K562 (cell line): ENCODE measurements around the gene SLC6A4. TPM values are rescaled to one million over a fixed set of nuclear protein-coding genes. Genes with fewer than 3 reads are reported as not detected.

Experiments used
- ATAC-seq: fragments of 200-7000 bp; cut with Tn5 transposase; 3 replicates; pipeline ENCODE4 v1.9.1; 2020; ENCODE audit warnings: moderate library complexity
- BruUV-seq: library from RNA; stranded (reverse); fragments of 400-500 nt; replicated peaks from 2 replicates; lab custom pipeline; 2021; lab: Mats Ljungman, UMichigan
- CTCF ChIA-PET: fragments of 300-600 bp; formaldehyde crosslinking; extraction: SDS; loops from one replicate; lab custom pipeline; 2021; ENCODE audit warnings: low intra/inter-chr PET ratio; lab: Yijun Ruan, JAX
- POLR2A ChIA-PET: fragments of 300-600, 350-650 bp; sonication (Branson Sonifier 250); formaldehyde crosslinking; extraction: SDS; loops from one replicate; lab custom pipeline; 2021; ENCODE audit warnings: antibody characterized with exemption, inconsistent platforms; lab: Yijun Ruan, JAX
- DNase-seq, 4 experiments: peaks; one replicate each; pipeline versions ENCODE4 v3.0.0 to v3.0.0-alpha.2; 2011 to 2018; ENCODE audit warnings: low spot score in 3 of 4, mixed read lengths in 3 of 4; ENCODE audit errors: extremely low read depth in 1 of 4
- FAIRE-seq: peaks from 2 replicates; lab custom pipeline; 2011; peaks lifted over from hg19 to GRCh38; lab: Jason Lieb, UNC
- H2AFZ ChIP-seq: 2 replicates; pipeline ENCODE4 v1.6.0; 2011; ENCODE audit warnings: low read depth, low read length, control low read depth, inconsistent platforms
- H3K27ac ChIP-seq: fragments of 200-600 bp; 3 replicates; pipeline ENCODE4 v1.8.0; 2011; ENCODE audit warnings: low read depth, mild to moderate bottlenecking, control low read depth, inconsistent platforms, low read length, moderate library complexity, mixed read lengths; ENCODE audit errors: extremely low read depth
- H3K27me3 ChIP-seq, 2 experiments: fragments of 300-600 bp in 1 of 2; 2 replicates in 1 of 2; 3 replicates in 1 of 2; pipeline versions ENCODE4 v1.6.0 to v1.8.0; 2011; ENCODE audit warnings: inconsistent platforms in 2 of 2, low read length in 2 of 2, mild to moderate bottlenecking in 1 of 2, mixed read lengths in 1 of 2, moderate library complexity in 1 of 2; ENCODE audit not compliant: control insufficient read depth in 2 of 2, insufficient read depth in 2 of 2
- H3K36me3 ChIP-seq: fragments of 300-600 bp; 3 replicates; pipeline ENCODE4 v1.8.0; 2011; ENCODE audit warnings: mild to moderate bottlenecking, low read length, inconsistent platforms; ENCODE audit not compliant: control insufficient read depth, insufficient read depth
- H3K4me1 ChIP-seq, 2 experiments: fragments of 200-600 bp in 1 of 2; replicated peaks in 1 of 2; 2 replicates in 1 of 2; 3 replicates in 1 of 2; pipeline versions ENCODE4 v1.5.1 to v1.8.0; 2011; ENCODE audit warnings: inconsistent platforms in 2 of 2, low read length in 2 of 2, mild to moderate bottlenecking in 1 of 2, mixed read lengths in 1 of 2, moderate library complexity in 1 of 2; ENCODE audit not compliant: control insufficient read depth in 2 of 2, insufficient read depth in 2 of 2
- H3K4me2 ChIP-seq: 2 replicates; pipeline ENCODE4 v1.6.1; 2011; ENCODE audit warnings: low read length, control low read depth, inconsistent platforms, mixed read lengths; ENCODE audit not compliant: insufficient read depth
- H3K4me3 ChIP-seq: fragments of 200-600 bp; sonication (generic), shearing (Covaris generic); 2 replicates; pipeline ENCODE4 v1.5.1; 2016; ENCODE audit warnings: control low read depth, inconsistent platforms
- H3K79me2 ChIP-seq: fragments of 200-600 bp; 3 replicates; pipeline ENCODE4 v1.8.0; 2011; ENCODE audit warnings: low read length, inconsistent platforms; ENCODE audit not compliant: control insufficient read depth, insufficient read depth
- H3K9ac ChIP-seq, 2 experiments: 2 replicates each; pipeline versions ENCODE4 v1.6.0 to v1.6.1; 2011; ENCODE audit warnings: low read depth in 2 of 2, low read length in 2 of 2, control low read depth in 1 of 2, inconsistent platforms in 1 of 2, mild to moderate bottlenecking in 1 of 2, mixed read lengths in 1 of 2; ENCODE audit not compliant: insufficient read depth in 1 of 2
- H3K9me1 ChIP-seq: one replicate; pipeline ENCODE4 v1.6.0; 2011; ENCODE audit warnings: inconsistent platforms, mild to moderate bottlenecking, low read length, moderate library complexity; ENCODE audit not compliant: control insufficient read depth, insufficient read depth
- H3K9me3 ChIP-seq: replicated peaks from 2 replicates; pipeline ENCODE4 v1.5.1; 2011; ENCODE audit warnings: low read depth, low read length, inconsistent platforms; ENCODE audit not compliant: control insufficient read depth, insufficient read depth
- H4K20me1 ChIP-seq: replicated peaks from 2 replicates; pipeline ENCODE4 v1.6.1; 2011; ENCODE audit warnings: low read length, inconsistent platforms, mixed read lengths; ENCODE audit not compliant: control insufficient read depth, insufficient read depth
- BACH1 ChIP-seq: fragments of 200-800 bp; sonication (Bioruptor generic); IDR thresholded peaks from 2 replicates; pipeline ENCODE4 v1.6.1; 2016; ENCODE audit warnings: missing genetic modification characterization, missing compliant biosample characterization
- ETV1 ChIP-seq: fragments of 450-650 bp; conservative IDR thresholded peaks from 2 replicates; pipeline ENCODE4 v1.6.1; 2016; ENCODE audit warnings: missing genetic modification characterization, control low read depth, low read depth, missing compliant biosample characterization
- HCFC1 ChIP-seq: IDR thresholded peaks from 2 replicates; pipeline ENCODE4 v1.6.1; 2012; ENCODE audit warnings: low read depth, low read length, improper control_type of control experiment
- ILF3 ChIP-seq: fragments of 450-650 bp; IDR thresholded peaks from 2 replicates; pipeline ENCODE4 v1.6.1; 2018; ENCODE audit warnings: antibody characterized with exemption, mild to moderate bottlenecking, moderate library complexity, borderline replicate concordance
- MTA2 ChIP-seq: fragments of 450-650 bp; IDR thresholded peaks from 2 replicates; pipeline ENCODE4 v1.6.1; 2016; ENCODE audit warnings: low read depth
- MYBL2 ChIP-seq, 2 experiments: fragments of 450-650 bp in 1 of 2; sonication (generic) in 1 of 2; formaldehyde crosslinking in 1 of 2; IDR thresholded peaks; 2 replicates each; pipeline versions ENCODE4 v1.6.1 to v1.8.1; 2017 to 2022; ENCODE audit warnings: borderline replicate concordance in 1 of 2, inconsistent platforms in 1 of 2, low read depth in 1 of 2, mild to moderate bottlenecking in 1 of 2, missing genetic modification reagents in 1 of 2, moderate library complexity in 1 of 2
- NFE2L1 ChIP-seq: fragments of 450-650 bp; IDR thresholded peaks from 2 replicates; pipeline ENCODE4 v1.6.1; 2016; ENCODE audit warnings: missing genetic modification characterization, low read depth, mild to moderate bottlenecking, missing compliant biosample characterization, moderate library complexity, borderline replicate concordance
- SMAD1 ChIP-seq: fragments of 150-350 bp; IDR thresholded peaks from 2 replicates; pipeline ENCODE4 v1.6.1; 2014; ENCODE audit warnings: low read length, low read depth; ENCODE audit not compliant: partially characterized antibody
- TEAD4 ChIP-seq, 2 experiments: sonication (generic) in 1 of 2; formaldehyde crosslinking in 1 of 2; IDR thresholded peaks; 2 replicates each; pipeline versions ENCODE4 v1.6.1 to v1.8.0; 2012 to 2022; ENCODE audit warnings: borderline replicate concordance in 1 of 2, inconsistent platforms in 1 of 2, low read length in 1 of 2, mild to moderate bottlenecking in 1 of 2, missing genetic modification reagents in 1 of 2
- ZFP30 ChIP-seq: fragments of 250-450 bp; sonication (Bioruptor Pico); IDR thresholded peaks from 2 replicates; pipeline ENCODE4 v1.8.0; 2022; ENCODE audit warnings: moderate library complexity, mild to moderate bottlenecking, inconsistent platforms, borderline replicate concordance
- ZKSCAN8 ChIP-seq: fragments of 200-800 bp; sonication (Bioruptor generic); IDR thresholded peaks from 2 replicates; pipeline ENCODE4 v1.6.1; 2016; ENCODE audit warnings: missing genetic modification characterization, missing compliant biosample characterization
- ZNF253 ChIP-seq: fragments of 250-450 bp; sonication (Bioruptor Pico); conservative IDR thresholded peaks from 2 replicates; pipeline ENCODE4 v1.6.1; 2021; ENCODE audit warnings: mild to moderate bottlenecking
- ZNF3 ChIP-seq: fragments of 250-450 bp; sonication (Bioruptor Pico); IDR thresholded peaks from 2 replicates; pipeline ENCODE4 v1.5.0; 2021; ENCODE audit warnings: mild to moderate bottlenecking, moderate library complexity
- WGBS: fragments of 100-300 bp; shearing (Covaris generic); methylation state at CpG from one replicate; pipeline ENCODE4 v1.1.6; 2016; ENCODE audit warnings: low coverage, mixed read lengths; ENCODE audit not compliant: insufficient coverage; ENCODE audit errors: missing lambda C conversion rate; 5-methylcytosine and 5-hydroxymethylcytosine counted together
- in situ Hi-C: fragments of 300-500 bp; cut with MboI; formaldehyde crosslinking; loops from 4 replicates; pipeline ENCODE4 v1.15.0; 2018; ENCODE audit warnings: inconsistent platforms, mixed read lengths
- intact Hi-C: fragments of 100-400 bp; cut with micrococcal nuclease; formaldehyde crosslinking; loops from 2 replicates; pipeline ENCODE4 v1.14.2; 2022
- polyA plus RNA-seq, 8 experiments: library from polyadenylated mRNA; depleted of rRNA in 4 of 8; stranded (reverse) in 5 of 8; unstranded in 3 of 8; fragments of >200 nt; fragmentation: Nextera tagmentation in 2 of 8; fragmentation: Illumina TruSeq in 1 of 8; extraction: Ambion mirVana in 2 of 8; extraction: Trizol in 1 of 8; gene quantifications; 2 replicates each; pipeline versions ENCODE4 v1.2.1 to v1.2.3, GENCODE V29; 2011 to 2014; ENCODE audit warnings: inconsistent platforms in 1 of 8, missing spikeins in 1 of 8
- total RNA-seq, 7 experiments: library from RNA; depleted of rRNA in 6 of 7; stranded (reverse); fragments of >200 nt in 6 of 7; fragmentation: Illumina TruSeq in 2 of 7; extraction: Trizol in 2 of 7; gene quantifications; 2 replicates each; pipeline versions ENCODE4 v1.2.1 to v1.2.3, GENCODE V29; 2011 to 2021; ENCODE audit warnings: low replicate concordance in 1 of 7
- TF ChIP-seq, protein P1 (sequence below), 2 experiments: fragments of 450-650 bp in 1 of 2; sonication (generic) in 1 of 2; formaldehyde crosslinking in 1 of 2; IDR thresholded peaks in 1 of 2; conservative IDR thresholded peaks in 1 of 2; 2 replicates each; pipeline versions ENCODE4 v1.6.1 to v1.8.1; 2016 to 2023; ENCODE audit warnings: mild to moderate bottlenecking in 2 of 2, moderate library complexity in 2 of 2, inconsistent platforms in 1 of 2, missing genetic modification reagents in 1 of 2
- TF ChIP-seq, protein P2 (sequence below): fragments of 450-650 bp; IDR thresholded peaks from 2 replicates; pipeline ENCODE4 v1.7.0; 2016; ENCODE audit warnings: borderline replicate concordance
- TF ChIP-seq, protein P3 (sequence below): fragments of 250-450 bp; sonication (Bioruptor Pico); IDR thresholded peaks from 2 replicates; pipeline ENCODE4 v1.4.0; 2020
- TF ChIP-seq, protein P4 (sequence below): fragments of 450-650 bp; IDR thresholded peaks from 2 replicates; pipeline ENCODE4 v1.6.1; 2016

The SLC6A4 gene
- total and polyA plus RNA-seq, 9 of the 15 experiments (the other 6 are each of a cell fraction or from before 2014, with no cell fraction given): 0.05 to 0.09 (median 0.07) TPM; not detected in 6

DNA sequence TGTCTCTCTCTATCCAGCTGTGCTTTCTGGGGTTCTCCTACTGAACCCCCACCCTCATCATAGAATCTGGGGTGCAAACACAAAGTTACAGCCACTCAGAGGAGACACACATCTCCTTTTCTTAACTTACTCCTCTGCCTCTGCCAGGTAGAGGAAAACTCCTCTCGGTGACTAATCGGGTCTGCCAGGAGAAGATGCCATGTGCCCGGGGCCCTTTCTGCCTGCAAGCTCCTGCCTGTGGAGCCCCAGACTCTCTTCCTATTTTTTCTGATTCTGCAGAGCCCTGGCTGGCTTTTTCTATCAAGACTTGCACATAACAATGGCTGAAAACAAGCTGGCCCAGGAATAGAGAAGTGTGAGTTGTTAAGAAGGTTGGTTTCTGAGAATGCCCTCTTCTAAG, 10.4 kb downstream of the SLC6A4 start:
- Histone ChIP-seq H3K9ac (no peak overlapping the region), H3K4me2 (no peak overlapping the region), H3K79me2 (no peaks in the 10 kb centered on the region), H3K9me1 (no peaks in the 10 kb centered on the region), H4K20me1 (no peaks in the 10 kb centered on the region), H3K27ac (no peak overlapping the region), H3K4me1 (peaks cover 6 to 7% of the 10 kb centered on the region in 2 experiments; a peak in 4 of 5 replicates), H2AFZ (no peak overlapping the region), H3K27me3 (peaks cover 9 to 15% of the 10 kb centered on the region in 2 experiments), H3K4me3 (no peak overlapping the region), H3K9me3 (no peaks in the 10 kb centered on the region), H3K36me3 (no peaks in the 10 kb centered on the region)
- BruUV-seq: no TSS peak
- CTCF ChIA-PET: no interaction called here
- WGBS: 8% methylated on average over 3 of the region's 3 CpGs
- ATAC-seq (no peak), FAIRE-seq (no peak), DNase-seq (no peak)
- in situ Hi-C loops (no loop called here), intact Hi-C loops (no loop called here)
- POLR2A ChIA-PET: interaction anchor here (1.1 kb wide), 1 partner anchor 12 kb away, joined by 5 read pairs; no protein-coding TSS in a partner anchor
- no peak for TF ChIP-seq ZKSCAN8 (CRISPR knock-in tag)
- TF ChIP-seq MYBL2 (IDR thresholded peaks at IDR 0.05; ENCODE audit: low read depth): no peak
- no peak for TF ChIP-seq MYBL2 (CRISPR knock-in tag; IDR thresholded peaks at IDR 0.05; ENCODE audit: borderline replicate concordance)
- TF ChIP-seq ZNF3 (CRISPR knock-in tag): no peak
- TF ChIP-seq, protein P1, sequence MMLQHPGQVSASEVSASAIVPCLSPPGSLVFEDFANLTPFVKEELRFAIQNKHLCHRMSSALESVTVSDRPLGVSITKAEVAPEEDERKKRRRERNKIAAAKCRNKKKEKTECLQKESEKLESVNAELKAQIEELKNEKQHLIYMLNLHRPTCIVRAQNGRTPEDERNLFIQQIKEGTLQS (IDR thresholded peaks at IDR 0.05): no peak
- TF ChIP-seq, protein P1 (CRISPR knock-in tag; conservative IDR thresholded peaks at IDR 0.05): no peak
- no peak for TF ChIP-seq BACH1 (tag)
- no peak for TF ChIP-seq ZNF253 (CRISPR knock-in tag)
- TF ChIP-seq ZFP30 (CRISPR knock-in tag): no peak
- TF ChIP-seq MTA2: no peak
- TF ChIP-seq, protein P2, sequence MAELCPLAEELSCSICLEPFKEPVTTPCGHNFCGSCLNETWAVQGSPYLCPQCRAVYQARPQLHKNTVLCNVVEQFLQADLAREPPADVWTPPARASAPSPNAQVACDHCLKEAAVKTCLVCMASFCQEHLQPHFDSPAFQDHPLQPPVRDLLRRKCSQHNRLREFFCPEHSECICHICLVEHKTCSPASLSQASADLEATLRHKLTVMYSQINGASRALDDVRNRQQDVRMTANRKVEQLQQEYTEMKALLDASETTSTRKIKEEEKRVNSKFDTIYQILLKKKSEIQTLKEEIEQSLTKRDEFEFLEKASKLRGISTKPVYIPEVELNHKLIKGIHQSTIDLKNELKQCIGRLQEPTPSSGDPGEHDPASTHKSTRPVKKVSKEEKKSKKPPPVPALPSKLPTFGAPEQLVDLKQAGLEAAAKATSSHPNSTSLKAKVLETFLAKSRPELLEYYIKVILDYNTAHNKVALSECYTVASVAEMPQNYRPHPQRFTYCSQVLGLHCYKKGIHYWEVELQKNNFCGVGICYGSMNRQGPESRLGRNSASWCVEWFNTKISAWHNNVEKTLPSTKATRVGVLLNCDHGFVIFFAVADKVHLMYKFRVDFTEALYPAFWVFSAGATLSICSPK: no peak
- TF ChIP-seq, protein P3, sequence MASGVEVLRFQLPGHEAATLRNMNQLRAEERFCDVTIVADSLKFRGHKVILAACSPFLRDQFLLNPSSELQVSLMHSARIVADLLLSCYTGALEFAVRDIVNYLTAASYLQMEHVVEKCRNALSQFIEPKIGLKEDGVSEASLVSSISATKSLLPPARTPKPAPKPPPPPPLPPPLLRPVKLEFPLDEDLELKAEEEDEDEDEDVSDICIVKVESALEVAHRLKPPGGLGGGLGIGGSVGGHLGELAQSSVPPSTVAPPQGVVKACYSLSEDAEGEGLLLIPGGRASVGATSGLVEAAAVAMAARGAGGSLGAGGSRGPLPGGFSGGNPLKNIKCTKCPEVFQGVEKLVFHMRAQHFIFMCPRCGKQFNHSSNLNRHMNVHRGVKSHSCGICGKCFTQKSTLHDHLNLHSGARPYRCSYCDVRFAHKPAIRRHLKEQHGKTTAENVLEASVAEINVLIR: no peak
- no peak for TF ChIP-seq TEAD4 (IDR thresholded peaks at IDR 0.05; ENCODE audit: low read length)
- TF ChIP-seq TEAD4 (CRISPR knock-in tag; IDR thresholded peaks at IDR 0.05; ENCODE audit: borderline replicate concordance): no peak
- TF ChIP-seq, protein P4, sequence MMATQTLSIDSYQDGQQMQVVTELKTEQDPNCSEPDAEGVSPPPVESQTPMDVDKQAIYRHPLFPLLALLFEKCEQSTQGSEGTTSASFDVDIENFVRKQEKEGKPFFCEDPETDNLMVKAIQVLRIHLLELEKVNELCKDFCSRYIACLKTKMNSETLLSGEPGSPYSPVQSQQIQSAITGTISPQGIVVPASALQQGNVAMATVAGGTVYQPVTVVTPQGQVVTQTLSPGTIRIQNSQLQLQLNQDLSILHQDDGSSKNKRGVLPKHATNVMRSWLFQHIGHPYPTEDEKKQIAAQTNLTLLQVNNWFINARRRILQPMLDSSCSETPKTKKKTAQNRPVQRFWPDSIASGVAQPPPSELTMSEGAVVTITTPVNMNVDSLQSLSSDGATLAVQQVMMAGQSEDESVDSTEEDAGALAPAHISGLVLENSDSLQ: no peak
- TF ChIP-seq ILF3: no peak
- TF ChIP-seq NFE2L1 (tag): no peak
- TF ChIP-seq SMAD1: no peak
- no peak for TF ChIP-seq ETV1 (tag)
- TF ChIP-seq HCFC1: no peak
